Measurements from ENCODE around the gene XYLT1.

The XYLT1 gene

GRCh38 chr16:17299790-17300189 is 171.0 kb downstream of the XYLT1 start (continued):
- TF ChIP-seq, protein P1, sequence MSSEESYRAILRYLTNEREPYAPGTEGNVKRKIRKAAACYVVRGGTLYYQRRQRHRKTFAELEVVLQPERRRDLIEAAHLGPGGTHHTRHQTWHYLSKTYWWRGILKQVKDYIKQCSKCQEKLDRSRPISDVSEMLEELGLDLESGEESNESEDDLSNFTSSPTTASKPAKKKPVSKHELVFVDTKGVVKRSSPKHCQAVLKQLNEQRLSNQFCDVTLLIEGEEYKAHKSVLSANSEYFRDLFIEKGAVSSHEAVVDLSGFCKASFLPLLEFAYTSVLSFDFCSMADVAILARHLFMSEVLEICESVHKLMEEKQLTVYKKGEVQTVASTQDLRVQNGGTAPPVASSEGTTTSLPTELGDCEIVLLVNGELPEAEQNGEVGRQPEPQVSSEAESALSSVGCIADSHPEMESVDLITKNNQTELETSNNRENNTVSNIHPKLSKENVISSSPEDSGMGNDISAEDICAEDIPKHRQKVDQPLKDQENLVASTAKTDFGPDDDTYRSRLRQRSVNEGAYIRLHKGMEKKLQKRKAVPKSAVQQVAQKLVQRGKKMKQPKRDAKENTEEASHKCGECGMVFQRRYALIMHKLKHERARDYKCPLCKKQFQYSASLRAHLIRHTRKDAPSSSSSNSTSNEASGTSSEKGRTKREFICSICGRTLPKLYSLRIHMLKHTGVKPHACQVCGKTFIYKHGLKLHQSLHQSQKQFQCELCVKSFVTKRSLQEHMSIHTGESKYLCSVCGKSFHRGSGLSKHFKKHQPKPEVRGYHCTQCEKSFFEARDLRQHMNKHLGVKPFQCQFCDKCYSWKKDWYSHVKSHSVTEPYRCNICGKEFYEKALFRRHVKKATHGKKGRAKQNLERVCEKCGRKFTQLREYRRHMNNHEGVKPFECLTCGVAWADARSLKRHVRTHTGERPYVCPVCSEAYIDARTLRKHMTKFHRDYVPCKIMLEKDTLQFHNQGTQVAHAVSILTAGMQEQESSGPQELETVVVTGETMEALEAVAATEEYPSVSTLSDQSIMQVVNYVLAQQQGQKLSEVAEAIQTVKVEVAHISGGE (tag by site-specific recombination; conservative IDR thresholded peaks at IDR 0.05; ENCODE audit: low read depth), result no peak
- no peak for TF ChIP-seq PRDM4 (tag by site-specific recombination; IDR thresholded peaks at IDR 0.05)

DNA sequence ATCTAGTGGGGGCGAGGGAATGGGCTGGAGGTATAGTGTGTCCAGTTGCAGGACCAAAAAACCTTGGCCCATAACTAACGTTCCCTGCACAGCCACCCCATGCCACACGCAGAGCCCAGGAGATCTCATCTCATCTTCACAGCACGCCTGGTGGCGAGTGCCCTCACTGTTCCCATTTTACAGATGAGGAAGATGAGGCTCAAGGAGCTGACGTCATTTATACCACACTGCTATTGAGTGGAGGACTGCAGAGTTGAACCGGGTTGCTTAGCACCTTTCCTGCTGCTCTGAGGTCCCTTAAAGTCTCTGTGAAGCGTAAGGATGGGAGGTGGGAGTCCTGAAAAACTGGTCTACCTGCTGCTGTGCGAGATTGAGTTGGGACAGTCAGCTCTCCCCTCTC is 172.5 kb downstream of the XYLT1 start:
- Histone ChIP-seq H3K27ac (ENCODE audit: extremely low read depth, low read depth, low read length) (no peak overlapping the region), H3K4me1 (ENCODE audit: control insufficient read depth, insufficient read depth, low read length) (no peaks in the 10 kb centered on the region), H3K9me3 (ENCODE audit: control insufficient read depth, insufficient read depth, low read depth, low read length) (no peaks in the 10 kb centered on the region), H3K4me3 (ENCODE audit: low read depth, low read length) (no peak overlapping the region), H3K36me3 (ENCODE audit: control insufficient read depth in 2 of 2, insufficient read depth in 1 of 2, low read length in 2 of 2) (no peaks in the 10 kb centered on the region)
- TF ChIP-seq ZBTB6 (tag by site-specific recombination; IDR thresholded peaks at IDR 0.05) (no peak), ZNF391 (tag by site-specific recombination; IDR thresholded peaks at IDR 0.05; ENCODE audit: borderline replicate concordance, low read depth) (no peak), ZNF341 (tag by site-specific recombination; IDR thresholded peaks at IDR 0.05; ENCODE audit: low read depth) (no peak), ZNF202 (tag by site-specific recombination; IDR thresholded peaks at IDR 0.05; ENCODE audit: borderline replicate concordance) (no peak), ZNF513 (tag by site-specific recombination; IDR thresholded peaks at IDR 0.05) (no peak), ZSCAN18 (tag by site-specific recombination; IDR thresholded peaks at IDR 0.05) (no peak), ZNF426 (tag by site-specific recombination; IDR thresholded peaks at IDR 0.05) (no peak), ZNF777 (tag by site-specific recombination; IDR thresholded peaks at IDR 0.05; ENCODE audit: borderline replicate concordance) (no peak), ZNF514 (tag by site-specific recombination; IDR thresholded peaks at IDR 0.05) (no peak), ZNF184 (tag by site-specific recombination; IDR thresholded peaks at IDR 0.05) (no peak), MEIS1 (CRISPR knock-in tag; IDR thresholded peaks at IDR 0.05; ENCODE audit: borderline replicate concordance) (no peak), ZNF521 (tag by site-specific recombination; IDR thresholded peaks at IDR 0.05) (no peak), ZNF600 (tag by site-specific recombination; IDR thresholded peaks at IDR 0.05) (no peak)
- TF ChIP-seq, protein P2, sequence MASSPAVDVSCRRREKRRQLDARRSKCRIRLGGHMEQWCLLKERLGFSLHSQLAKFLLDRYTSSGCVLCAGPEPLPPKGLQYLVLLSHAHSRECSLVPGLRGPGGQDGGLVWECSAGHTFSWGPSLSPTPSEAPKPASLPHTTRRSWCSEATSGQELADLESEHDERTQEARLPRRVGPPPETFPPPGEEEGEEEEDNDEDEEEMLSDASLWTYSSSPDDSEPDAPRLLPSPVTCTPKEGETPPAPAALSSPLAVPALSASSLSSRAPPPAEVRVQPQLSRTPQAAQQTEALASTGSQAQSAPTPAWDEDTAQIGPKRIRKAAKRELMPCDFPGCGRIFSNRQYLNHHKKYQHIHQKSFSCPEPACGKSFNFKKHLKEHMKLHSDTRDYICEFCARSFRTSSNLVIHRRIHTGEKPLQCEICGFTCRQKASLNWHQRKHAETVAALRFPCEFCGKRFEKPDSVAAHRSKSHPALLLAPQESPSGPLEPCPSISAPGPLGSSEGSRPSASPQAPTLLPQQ (tag by site-specific recombination; IDR thresholded peaks at IDR 0.05), result no peak
- TF ChIP-seq, protein P3, sequence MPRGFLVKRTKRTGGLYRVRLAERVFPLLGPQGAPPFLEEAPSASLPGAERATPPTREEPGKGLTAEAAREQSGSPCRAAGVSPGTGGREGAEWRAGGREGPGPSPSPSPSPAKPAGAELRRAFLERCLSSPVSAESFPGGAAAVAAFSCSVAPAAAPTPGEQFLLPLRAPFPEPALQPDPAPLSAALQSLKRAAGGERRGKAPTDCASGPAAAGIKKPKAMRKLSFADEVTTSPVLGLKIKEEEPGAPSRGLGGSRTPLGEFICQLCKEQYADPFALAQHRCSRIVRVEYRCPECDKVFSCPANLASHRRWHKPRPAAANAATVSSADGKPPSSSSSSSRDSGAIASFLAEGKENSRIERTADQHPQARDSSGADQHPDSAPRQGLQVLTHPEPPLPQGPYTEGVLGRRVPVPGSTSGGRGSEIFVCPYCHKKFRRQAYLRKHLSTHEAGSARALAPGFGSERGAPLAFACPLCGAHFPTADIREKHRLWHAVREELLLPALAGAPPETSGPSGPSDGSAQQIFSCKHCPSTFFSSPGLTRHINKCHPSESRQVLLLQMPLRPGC (tag by site-specific recombination; IDR thresholded peaks at IDR 0.05), result no peak
- ChIA-PET POLR2A (no interaction called here), CTCF (no interaction called here)

Measured in HEK293 (cell line).